ENCODE measurements around the gene TUBB6. TPM values are rescaled to one million over a fixed set of nuclear protein-coding genes. Genes with fewer than 3 reads are reported as not detected.

The TUBB6 gene
- total RNA-seq, 1 experiment from 2014 or later: 149 TPM

- H3K27me3 ChIP-seq (replicated peaks; ENCODE audit: control insufficient read depth, insufficient read depth, low read length): no peaks in the 10 kb centered on the region; the same call in 1 of the 2 replicates
- no peaks in the 10 kb centered on the region for H3K9me3 ChIP-seq
- no peak for TF ChIP-seq CTCF (IDR thresholded peaks at IDR 0.05; ENCODE audit: insufficient read depth in 1 of 2, low read depth in 1 of 2, low read length in 1 of 2, severe bottlenecking in 1 of 2, unreplicated experiment in 1 of 2)
- ChIA-PET POLR2A (no interaction called here), CTCF (no interaction called here)
- peaks cover 9% of the 10 kb centered on the region for H3K27me3 Mint-ChIP-seq (ENCODE audit: insufficient read depth, unreplicated experiment)
- no peak overlapping the region for H3K4me3 ChIP-seq (ENCODE audit: low read depth, low read length)
- no peaks in the 10 kb centered on the region for H3K36me3 ChIP-seq (ENCODE audit: control insufficient read depth, insufficient read depth, low read length)
- intact Hi-C loops (cut with micrococcal nuclease; ENCODE audit: unreplicated experiment): no loop called here
- H3K4me3 Mint-ChIP-seq (ENCODE audit: unreplicated experiment): no peak overlapping the region
- H3K9me3 Mint-ChIP-seq (ENCODE audit: unreplicated experiment): no peaks in the 10 kb centered on the region
- no peak overlapping the region for H3K27ac Mint-ChIP-seq (ENCODE audit: unreplicated experiment)
- H3K4me1 Mint-ChIP-seq (ENCODE audit: low read depth, unreplicated experiment): no peaks in the 10 kb centered on the region
- BruUV-seq (replicated peaks): no TSS peak
- DNase-seq: no peak
- H3K36me3 Mint-ChIP-seq (ENCODE audit: insufficient read depth, unreplicated experiment): no peaks in the 10 kb centered on the region
- no peaks in the 10 kb centered on the region for H3K4me1 ChIP-seq
Observed at GRCh38 chr18:12262748-12263147, 45.3 kb upstream of the TUBB6 start.

- TF ChIP-seq CTCF (IDR thresholded peaks at IDR 0.05; ENCODE audit: insufficient read depth in 1 of 2, low read depth in 1 of 2, low read length in 1 of 2, severe bottlenecking in 1 of 2, unreplicated experiment in 1 of 2): no peak
- H3K9me3 ChIP-seq: no peaks in the 10 kb centered on the region
- Mint-ChIP-seq H3K27ac (ENCODE audit: unreplicated experiment) (no peak overlapping the region), H3K4me3 (ENCODE audit: unreplicated experiment) (no peak overlapping the region), H3K36me3 (ENCODE audit: insufficient read depth, unreplicated experiment) (no peaks in the 10 kb centered on the region), H3K27me3 (ENCODE audit: insufficient read depth, unreplicated experiment) (peaks cover 9% of the 10 kb centered on the region), H3K4me1 (ENCODE audit: low read depth, unreplicated experiment) (no peaks in the 10 kb centered on the region), H3K9me3 (ENCODE audit: unreplicated experiment) (no peaks in the 10 kb centered on the region)
- BruUV-seq (replicated peaks): no TSS peak
- no peaks in the 10 kb centered on the region; the same call in 1 of the 2 replicates for H3K27me3 ChIP-seq (replicated peaks; ENCODE audit: control insufficient read depth, insufficient read depth, low read length)
- intact Hi-C loops (cut with micrococcal nuclease; ENCODE audit: unreplicated experiment): no loop called here
- H3K36me3 ChIP-seq (ENCODE audit: control insufficient read depth, insufficient read depth, low read length): no peaks in the 10 kb centered on the region
- ChIA-PET POLR2A (no interaction called here), CTCF (no interaction called here)
- H3K4me1 ChIP-seq: no peaks in the 10 kb centered on the region
- no peak for DNase-seq
- H3K4me3 ChIP-seq (ENCODE audit: low read depth, low read length): no peak overlapping the region
Observed at GRCh38 chr18:12264864-12265263, 43.2 kb upstream of the TUBB6 start.

DNA sequence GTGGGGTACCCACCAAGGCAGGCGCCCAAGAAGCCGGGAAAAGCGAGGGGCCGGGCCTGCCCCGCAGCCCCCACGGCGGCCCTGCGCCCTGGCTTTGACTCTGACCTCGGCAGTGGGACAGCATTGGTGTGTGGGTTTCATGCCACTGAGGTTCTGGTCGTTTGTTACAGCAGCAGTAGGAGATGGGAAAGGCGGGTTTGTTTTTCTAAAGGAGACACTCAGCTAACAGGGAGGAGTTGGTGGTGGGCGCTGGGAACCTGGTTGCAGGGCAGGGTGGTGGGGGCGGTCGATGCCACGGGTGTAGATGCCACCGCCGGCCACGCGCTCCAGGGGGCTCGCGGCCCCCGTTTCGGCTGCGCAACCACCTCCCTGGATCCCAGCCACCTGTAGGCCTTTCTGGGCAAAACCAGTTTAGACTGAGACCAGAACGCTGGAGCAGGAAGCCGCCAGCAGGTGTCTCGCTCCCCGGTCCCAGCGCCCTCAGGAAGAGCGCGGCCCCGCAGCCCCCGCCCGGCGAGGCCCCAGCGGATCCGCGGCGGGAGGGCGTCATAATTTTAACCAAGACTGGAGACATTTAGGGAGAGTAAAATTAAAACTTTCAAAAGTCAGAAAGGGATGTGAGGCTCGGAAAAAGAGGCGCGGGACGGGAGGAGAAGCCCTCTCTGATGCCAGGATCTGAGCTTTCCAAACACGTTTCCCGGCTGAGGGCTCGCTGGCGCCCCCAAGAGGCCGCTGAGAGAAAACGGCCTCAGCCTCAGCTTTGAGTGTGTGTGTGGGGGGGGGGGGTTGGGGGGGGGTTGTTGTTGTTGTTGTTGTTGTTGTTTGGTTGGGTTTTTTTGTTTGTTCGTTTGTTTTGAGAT is 36.4 kb upstream of the TUBB6 start:
- H3K4me1 Mint-ChIP-seq (ENCODE audit: low read depth, unreplicated experiment): no peaks in the 10 kb centered on the region
- H3K36me3 Mint-ChIP-seq (ENCODE audit: insufficient read depth, unreplicated experiment): no peaks in the 10 kb centered on the region
- H3K9me3 Mint-ChIP-seq (ENCODE audit: unreplicated experiment): no peaks in the 10 kb centered on the region
- peak; percentile 80 to 84 for TF ChIP-seq CTCF (IDR thresholded peaks at IDR 0.05; ENCODE audit: insufficient read depth in 1 of 2, low read depth in 1 of 2, low read length in 1 of 2, severe bottlenecking in 1 of 2, unreplicated experiment in 1 of 2)
- intact Hi-C loops (cut with micrococcal nuclease; ENCODE audit: unreplicated experiment): loop anchor here (1.0 kb wide), 1 partner anchor 57 kb away; no protein-coding TSS in a partner anchor
- CTCF ChIA-PET: interaction anchor here (0.5 to 1.7 kb wide), 21 partner anchors 10 to 431 kb away, joined by 3 to 27 read pairs (median 5); partner anchors contain the start of gene AFG3L2
- Histone ChIP-seq H3K4me3 (ENCODE audit: low read depth, low read length) (peak overlapping the region; percentile 44), H3K4me1 (no peaks in the 10 kb centered on the region), H3K36me3 (ENCODE audit: control insufficient read depth, insufficient read depth, low read length) (no peaks in the 10 kb centered on the region), H3K27me3 (replicated peaks; ENCODE audit: control insufficient read depth, insufficient read depth, low read length) (no peaks in the 10 kb centered on the region), H3K9me3 (no peaks in the 10 kb centered on the region)
- DNase-seq: peak; percentile 81 to 88
- H3K27me3 Mint-ChIP-seq (ENCODE audit: insufficient read depth, unreplicated experiment): no peaks in the 10 kb centered on the region
- no TSS peak for BruUV-seq (replicated peaks)
- peak overlapping the region; percentile 56 for H3K27ac Mint-ChIP-seq (ENCODE audit: unreplicated experiment)
- POLR2A ChIA-PET: interaction anchor here (0.6 to 0.7 kb wide), 2 partner anchors 8 to 15 kb away, joined by 3 read pairs; no protein-coding TSS in a partner anchor
- peak overlapping the region; percentile 79 for H3K4me3 Mint-ChIP-seq (ENCODE audit: unreplicated experiment)
